NCI-H1417 treated with DMSO at 0.1 percent for 48 hours (cell line): ENCODE data around the gene STAT4.

Source experiments
- DNase-seq: peaks from one replicate; lab custom pipeline; 2025; lab: John Stamatoyannopoulos, UW

Gene STAT4

GRCh38 chr2:190994148-190994547, 156.6 kb downstream of the STAT4 start:
- DNase-seq = no peak

DNA sequence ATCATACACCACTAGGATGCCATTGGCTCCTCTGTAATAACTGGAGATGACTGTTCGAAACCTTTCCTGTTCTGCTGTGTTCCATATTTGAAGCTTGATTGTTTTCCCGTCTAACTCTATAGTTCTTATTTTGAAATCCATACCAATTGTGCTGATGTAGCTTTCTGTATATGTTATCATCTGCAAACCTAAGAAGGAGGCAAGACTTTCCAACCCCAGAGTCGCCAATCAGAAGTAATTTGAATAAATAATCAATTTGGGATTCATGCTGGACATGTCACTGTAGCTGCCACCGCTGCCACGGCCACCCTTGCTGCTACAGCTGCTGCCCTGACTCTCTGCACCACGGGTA, 157.5 kb downstream of the STAT4 start:
- DNase-seq = no peak

DNA sequence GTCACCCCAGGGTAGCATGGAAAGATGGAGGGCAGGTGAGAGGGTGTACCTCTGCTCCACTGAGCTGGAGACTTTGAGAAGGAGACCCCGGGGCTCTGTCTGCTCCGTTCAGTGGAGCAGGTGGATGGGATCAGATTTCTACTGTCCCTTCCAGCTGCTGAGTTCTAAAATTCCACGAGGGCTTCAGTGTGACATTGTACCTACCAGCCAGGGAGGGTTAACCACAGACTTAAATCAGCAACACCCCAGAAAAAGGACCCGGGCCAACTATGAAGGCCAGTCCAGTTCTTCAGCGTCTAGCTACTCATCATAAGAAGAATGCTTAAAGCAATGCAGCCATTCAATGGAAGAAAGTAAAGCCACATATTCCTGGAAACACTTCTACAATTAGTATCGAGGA, 160.7 kb downstream of the STAT4 start:
- no peak for DNase-seq

DNA sequence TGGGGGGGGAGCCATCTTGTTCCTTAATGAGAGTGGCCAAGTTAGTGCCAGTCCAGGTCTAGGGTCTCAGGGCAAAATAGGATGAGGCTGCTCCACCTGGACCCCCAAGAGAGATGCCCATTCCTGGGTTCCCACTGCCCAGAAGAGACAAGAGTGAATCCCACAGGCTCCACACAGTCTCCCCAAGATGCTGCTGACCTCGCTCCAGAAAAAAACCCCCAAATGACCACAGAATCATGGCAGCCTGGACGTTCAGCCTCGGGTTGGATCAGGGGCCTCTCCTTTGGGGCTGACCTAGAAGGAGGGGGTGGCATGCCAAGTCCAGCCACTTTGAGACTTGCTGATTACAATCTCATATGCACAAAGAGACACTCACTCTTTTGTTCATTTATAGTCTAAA, 161.9 kb downstream of the STAT4 start:
- DNase-seq = no peak

DNA sequence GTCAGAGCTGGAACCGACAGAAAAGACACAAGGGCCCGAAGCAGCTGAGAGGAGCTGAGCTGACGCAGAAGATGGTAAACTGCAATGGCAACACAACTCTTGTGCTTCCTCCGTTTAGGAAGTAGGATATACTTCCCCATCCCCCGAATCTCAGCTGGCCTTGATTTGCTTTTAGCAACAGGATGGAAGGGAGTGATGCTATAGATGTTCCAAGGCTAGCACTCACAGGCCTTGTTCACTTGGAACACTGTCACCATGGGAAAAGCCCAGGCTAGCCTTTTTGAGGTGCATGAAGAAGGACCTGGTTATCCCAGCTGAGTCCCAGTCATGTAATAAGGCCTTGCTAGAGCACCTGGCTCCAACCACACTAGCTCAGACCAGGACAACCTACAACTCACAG, 162.9 kb downstream of the STAT4 start:
- no peak for DNase-seq

DNA sequence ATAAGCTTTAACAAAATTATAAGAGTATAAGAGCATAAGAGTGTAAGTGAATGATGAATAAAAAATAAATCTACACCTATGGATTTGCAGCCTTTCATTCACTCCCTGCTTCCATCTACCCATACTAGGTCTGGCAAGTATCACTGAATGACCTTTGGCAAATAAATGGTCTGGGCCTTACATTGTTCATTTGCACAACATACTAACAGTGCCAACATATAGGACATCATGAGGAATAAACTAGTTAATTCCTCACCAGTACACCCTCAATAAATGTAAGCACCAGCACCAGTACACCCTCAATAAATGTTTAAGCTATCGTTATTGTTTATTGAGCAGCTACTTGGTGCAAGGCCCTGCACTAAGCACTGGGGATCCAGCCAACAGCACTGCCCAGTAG, 163.7 kb downstream of the STAT4 start:
- DNase-seq = no peak

DNA sequence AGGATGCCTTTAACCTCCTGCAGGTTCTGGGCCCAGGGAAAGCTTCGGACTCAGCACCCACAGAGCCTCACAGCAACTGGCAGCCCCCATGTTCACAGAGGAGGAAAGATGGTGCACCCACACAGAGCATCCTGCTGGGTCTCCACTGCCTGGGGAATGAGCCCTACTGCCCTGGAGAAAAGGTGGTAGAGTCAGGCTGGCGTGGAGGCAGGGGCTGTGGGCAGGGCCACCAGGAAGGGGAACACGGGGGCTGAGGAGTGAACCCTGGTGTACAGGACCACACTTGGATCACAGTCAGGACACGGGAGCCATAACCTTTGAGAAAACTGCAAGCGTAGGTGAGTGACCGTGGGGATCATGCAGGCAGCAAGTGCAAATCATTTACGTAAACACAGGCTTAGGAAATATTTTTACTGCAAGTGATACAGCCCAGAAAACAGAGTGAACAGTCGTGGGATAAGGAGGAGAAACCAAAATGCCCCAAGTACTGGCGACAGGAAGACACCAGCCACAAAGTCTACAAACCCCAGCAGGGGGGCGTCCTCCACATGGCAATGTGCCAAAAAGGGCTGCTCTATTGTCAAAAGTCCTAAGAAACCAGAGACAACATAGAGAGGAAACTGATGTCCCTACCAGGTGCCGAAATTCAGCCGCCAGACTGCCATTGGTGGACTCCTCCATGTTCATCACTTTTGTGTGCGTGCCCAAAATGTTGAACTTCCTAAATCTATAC, 164.4 kb downstream of the STAT4 start:
- no peak for DNase-seq

DNA sequence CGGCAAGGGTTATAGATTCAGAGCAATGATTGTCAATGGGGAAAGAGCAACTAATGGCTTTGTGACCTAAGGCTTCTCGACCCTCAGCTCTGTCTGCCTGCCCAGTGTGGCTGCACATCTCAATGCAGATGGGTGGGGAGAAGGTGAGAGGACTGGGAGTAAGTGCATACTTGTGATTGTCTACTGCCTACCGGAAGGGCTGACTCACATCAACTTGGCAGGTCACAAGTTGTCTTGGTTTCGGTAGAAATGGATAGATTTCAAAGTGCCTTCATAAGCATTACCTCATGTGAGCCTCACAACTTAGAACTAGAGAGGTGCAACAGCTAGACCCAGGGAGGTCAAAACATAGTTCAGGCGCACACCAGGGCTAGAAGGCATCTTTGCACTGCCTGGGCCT, 166.2 kb downstream of the STAT4 start:
- no peak for DNase-seq

DNA sequence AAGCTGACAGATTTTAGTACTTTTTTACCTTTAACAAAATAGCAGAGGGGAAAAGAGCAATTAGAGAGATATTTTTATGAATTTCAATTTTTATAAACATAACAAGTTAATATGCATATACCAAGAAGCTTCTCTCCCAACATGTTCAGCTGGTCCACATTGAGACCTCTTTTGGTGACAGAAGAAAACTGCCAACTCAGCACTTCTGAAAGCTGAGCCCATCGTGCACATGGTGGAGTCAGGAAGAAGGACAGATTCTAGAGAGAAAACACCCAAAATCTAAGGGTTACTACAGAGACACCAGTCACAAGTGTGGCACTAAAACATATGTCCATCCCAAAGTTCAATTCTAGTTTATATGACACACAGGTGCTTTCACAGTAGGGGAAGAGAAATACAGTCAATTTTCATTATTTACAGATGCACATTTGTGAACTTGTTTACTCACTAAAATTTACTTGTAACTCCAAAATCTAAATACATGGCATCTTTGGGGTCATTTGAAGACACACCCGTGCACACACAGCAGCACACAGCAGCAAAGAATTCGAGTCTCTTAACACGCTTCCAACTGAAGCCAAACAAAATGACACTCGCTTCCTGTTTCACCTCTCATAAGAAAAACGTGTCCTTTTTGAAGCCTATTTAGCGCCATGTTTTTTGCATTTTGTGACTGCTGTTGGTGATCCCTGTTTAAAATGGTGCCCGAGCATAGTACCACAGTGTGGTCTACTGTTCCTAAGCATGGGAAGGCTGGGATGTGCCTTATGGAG, 168.3 kb downstream of the STAT4 start:
- no peak for DNase-seq

DNA sequence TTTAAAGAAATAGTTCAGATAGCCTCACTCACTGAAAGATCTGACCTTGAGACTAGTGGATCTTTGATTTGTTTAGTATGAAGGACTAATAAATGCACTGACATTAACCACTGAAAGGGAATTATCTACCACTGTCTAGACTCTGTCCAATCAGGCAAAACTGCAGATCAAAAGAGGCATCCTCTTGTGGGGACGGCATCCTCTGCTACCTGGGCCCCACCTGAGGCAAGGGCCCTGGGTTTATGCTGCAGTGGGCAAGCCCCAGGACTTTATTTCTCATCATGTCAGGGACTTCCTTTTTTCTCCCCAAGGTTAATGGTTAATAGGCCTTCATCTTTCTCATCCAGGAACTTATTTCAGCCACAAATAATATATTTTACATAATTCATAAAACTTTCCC, 169.1 kb downstream of the STAT4 start:
- DNase-seq = no peak

GRCh38 chr2:190981333-190981732, 169.5 kb downstream of the STAT4 start:
- no peak for DNase-seq

DNA sequence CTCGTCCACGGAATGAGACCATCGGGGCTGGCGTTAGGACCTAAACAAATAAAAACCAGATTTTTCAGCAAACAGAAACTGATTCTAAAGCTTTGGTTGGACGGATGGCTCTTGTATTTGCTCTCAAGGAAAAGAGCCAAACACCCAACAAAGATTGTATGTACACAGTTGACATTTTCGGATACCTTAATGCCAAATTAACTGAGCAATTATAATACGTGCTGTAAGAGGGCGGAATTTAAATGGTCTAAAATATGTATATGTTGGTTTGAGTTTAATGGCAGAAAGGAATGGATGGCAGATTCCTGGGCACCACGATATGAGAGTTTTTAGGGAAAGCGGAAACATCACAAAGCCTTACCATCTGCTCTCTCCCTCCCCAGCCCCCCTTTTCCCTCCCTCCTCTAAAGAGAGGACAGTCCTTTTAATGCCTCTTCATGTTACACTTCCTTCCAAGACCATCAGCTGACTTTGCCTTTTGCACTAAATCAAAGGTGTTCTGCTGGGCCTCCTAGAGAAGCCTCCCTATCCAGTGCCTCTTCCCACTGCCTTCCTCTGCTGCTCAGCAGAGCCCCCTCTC, 170.1 kb downstream of the STAT4 start:
- no peak for DNase-seq

DNA sequence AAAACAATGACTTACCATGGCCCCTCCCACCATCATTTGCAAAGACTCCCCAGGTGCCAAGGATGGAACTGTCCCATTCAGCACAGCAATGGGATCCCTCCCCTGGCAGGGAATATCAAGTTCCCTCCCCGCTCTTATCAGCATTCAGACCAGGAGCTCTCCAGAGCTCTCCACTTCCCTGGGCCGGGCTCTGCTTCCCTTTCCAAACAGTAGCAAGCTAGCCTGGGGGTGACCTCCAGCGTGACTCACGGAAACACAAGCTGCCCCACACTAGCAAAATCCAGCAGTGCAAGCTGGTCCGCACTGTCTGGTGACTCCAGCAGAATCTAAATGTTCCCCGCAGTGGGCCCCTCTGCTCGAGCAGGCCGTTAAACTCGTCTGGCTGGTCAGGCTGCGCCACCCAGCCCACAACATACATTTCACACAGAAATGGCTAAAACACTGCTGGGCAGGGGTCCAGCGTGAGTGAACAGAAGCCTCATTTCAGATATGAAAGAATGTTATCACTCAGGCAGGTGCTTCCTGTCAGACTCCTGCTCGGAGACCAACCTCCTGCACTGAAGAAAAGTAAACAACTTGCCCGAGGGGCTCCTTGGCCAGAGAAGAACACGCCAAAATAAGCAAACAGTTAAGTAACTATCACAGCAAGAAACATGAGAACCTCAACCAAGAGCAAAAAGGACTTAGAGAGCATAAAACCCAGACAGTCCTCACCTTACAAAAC, 170.7 kb downstream of the STAT4 start:
- no peak for DNase-seq
